Effector memory CD8-positive, alpha-beta T cell (primary cell): Measurements from ENCODE around the gene AIMP1.
A peak's percentile ranks its signal among the peaks of the same experiment; 100 is the strongest.

Experiments
- ATAC-seq: fragments of 150-1000 bp; cut with Tn5 transposase; replicated peaks from 2 replicates; pipeline ENCODE4 v1.10.0; 2021; ENCODE audit warnings: mild to moderate bottlenecking, moderate library complexity
- DNase-seq, 3 experiments: peaks; one replicate each; pipeline ENCODE4 v3.0.0; 2021
- H3K27ac Mint-ChIP-seq, 2 donors: one replicate each; pipeline ENCODE4 v1.8.0; 2022; ENCODE audit warnings: mild to moderate bottlenecking in 2 of 2, mixed read lengths in 2 of 2, moderate library complexity in 2 of 2
- H3K27me3 Mint-ChIP-seq, 2 donors: one replicate each; pipeline ENCODE4 v1.8.0; 2022; ENCODE audit warnings: mixed read lengths in 2 of 2
- H3K36me3 Mint-ChIP-seq: one replicate; pipeline ENCODE4 v1.8.0; 2022; ENCODE audit warnings: mild to moderate bottlenecking, moderate library complexity, mixed read lengths; ENCODE audit not compliant: insufficient read depth
- H3K4me1 Mint-ChIP-seq, 2 donors: one replicate each; pipeline ENCODE4 v1.8.0; 2022; ENCODE audit warnings: low read depth in 2 of 2, mixed read lengths in 2 of 2
- H3K4me3 Mint-ChIP-seq, 2 donors: one replicate each; pipeline ENCODE4 v1.8.0; 2022; ENCODE audit warnings: mild to moderate bottlenecking in 2 of 2, mixed read lengths in 2 of 2, moderate library complexity in 2 of 2
- H3K9me3 Mint-ChIP-seq, 2 donors: one replicate each; pipeline ENCODE4 v1.8.0; 2022; ENCODE audit warnings: mixed read lengths in 2 of 2
- total RNA-seq, 9 experiments: gene quantifications; one replicate each; lab custom pipeline; 2026; lab: John Stamatoyannopoulos, UW

The AIMP1 gene
- total RNA-seq = 74.3 to 137 (median 109) reads per million in 9 experiments

DNA sequence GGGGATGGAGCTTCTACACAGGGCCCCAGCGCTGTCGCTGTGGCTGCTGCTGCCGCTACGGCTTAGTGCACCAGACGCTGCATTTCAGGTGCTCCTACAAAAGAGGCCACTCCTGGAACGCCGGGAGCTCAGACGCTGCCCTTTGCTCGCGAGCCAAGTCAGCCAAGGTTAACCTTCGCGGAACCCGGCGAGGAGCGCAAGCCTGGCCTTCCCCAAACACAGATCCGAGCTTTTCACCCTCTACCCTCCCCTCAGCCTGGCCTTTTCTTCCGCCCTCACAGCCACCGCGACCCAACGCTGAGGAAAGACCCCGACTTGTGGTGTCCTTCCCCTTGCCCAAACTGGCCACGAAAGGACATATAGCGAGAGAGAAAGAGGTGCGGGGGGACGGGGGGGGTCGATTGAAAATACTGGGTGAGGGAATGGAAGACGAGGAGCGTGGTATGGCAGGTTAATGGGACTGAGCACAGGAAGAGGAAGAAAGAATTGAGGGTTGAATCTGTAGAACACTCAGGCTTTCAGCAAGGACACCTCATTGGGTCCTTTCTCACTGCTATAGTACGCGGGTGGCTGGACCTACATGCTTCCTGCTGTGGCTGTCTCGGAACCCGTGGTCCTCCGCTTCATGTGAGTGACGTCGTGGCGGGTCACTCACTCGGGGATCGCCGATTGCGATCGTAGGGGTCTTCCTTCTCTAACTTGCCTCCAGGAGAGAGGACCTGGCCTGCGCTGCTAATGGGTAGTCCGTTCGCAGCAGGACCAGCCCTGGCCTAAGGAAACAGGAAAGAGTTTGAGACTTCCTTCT is at the start of gene AIMP1, which contains the start of gene TBCK:
Gene AIMP1 (plus strand): TSS at position 583 of the 805 bp plus-strand sequence. CDS start 8,460 bp downstream, outside the sequence.
Gene TBCK (minus strand): TSS at position 242 of the 805 bp plus-strand sequence. CDS start 7,249 bp downstream, outside the sequence.
- no peak within 1 kb of the TSS for H3K4me3 Mint-ChIP-seq
- H3K9me3 Mint-ChIP-seq = no peaks in the 10 kb centered on the region
- ATAC-seq (peak; percentile 84), DNase-seq (peak; percentile 84 to 93 (median 89))
- peaks cover 14 to 17% of the 10 kb centered on the region in 2 donors for H3K4me1 Mint-ChIP-seq
- H3K27ac Mint-ChIP-seq = no peak within 1 kb of the TSS
- no peaks in the 10 kb centered on the region for H3K27me3 Mint-ChIP-seq
- H3K36me3 Mint-ChIP-seq = peaks cover 14% of the 10 kb centered on the region

DNA sequence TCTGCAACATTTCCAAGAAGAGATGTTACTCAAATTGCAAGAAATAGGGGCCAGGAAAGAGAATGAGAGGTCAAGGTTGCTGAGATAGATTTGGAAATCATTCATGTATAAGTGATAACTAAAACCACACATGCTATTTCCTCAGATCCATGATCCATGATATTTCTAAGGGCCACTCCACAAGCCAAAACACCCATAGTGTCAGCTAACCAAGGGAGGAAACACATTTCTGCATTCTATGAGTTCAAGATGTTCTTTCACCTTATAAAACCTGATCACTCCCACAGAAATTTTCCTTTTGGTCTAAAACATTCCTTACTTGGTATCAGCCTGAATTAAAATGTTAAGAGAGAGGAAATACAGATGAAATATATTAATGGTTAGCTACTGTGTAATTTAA is 47.6 kb upstream of the AIMP1 start:
- Mint-ChIP-seq H3K9me3 (no peaks in the 10 kb centered on the region), H3K4me1 (peaks cover 0 to 7% of the 10 kb centered on the region in 2 donors), H3K27ac (no peak overlapping the region), H3K36me3 (no peaks in the 10 kb centered on the region), H3K27me3 (no peaks in the 10 kb centered on the region), H3K4me3 (no peak overlapping the region)
- no peak for ATAC-seq
- DNase-seq = no peak

DNA sequence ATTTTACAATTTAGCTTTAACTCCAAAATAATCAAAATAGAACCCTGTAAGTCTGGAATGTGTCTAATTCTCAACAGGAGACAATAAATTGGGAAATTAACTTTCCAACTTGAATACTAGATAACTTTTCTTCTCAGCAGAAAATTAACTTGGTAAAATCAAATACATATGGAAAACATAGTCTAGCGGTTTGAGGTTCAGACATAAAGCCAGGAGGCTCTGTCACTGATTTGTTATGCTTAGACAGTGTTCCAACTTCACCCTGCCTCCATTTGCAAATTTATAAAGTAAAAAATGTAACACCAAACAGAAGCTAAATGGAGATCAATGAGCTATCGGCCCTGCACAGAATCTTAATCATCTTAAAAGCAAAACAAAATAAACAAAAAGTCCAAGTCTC is 46.6 kb upstream of the AIMP1 start:
- Mint-ChIP-seq H3K4me1 (peaks cover 4 to 11% of the 10 kb centered on the region in 2 donors), H3K36me3 (no peaks in the 10 kb centered on the region)
- no peak for ATAC-seq

DNA sequence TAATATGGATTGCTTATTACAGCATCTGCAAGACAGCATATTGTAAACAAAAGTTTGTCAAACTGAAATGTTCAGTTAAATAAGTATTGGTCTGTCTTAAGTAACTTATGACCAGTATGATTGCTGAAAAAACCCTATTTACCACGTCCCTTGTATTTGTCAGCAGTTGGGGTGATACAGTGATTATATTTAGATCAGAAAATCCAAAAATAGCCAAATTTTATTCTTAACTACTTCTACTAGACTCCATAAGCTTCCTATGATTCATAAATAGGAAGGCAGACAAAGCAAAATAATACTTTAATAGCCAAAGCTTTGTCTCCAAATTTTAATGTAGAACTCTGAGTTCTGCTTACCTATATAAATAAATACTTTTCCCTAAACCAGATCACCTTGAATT is 45.6 kb upstream of the AIMP1 start:
- Mint-ChIP-seq H3K9me3 (no peaks in the 10 kb centered on the region), H3K4me1 (peaks cover 4 to 11% of the 10 kb centered on the region in 2 donors), H3K27ac (no peak overlapping the region), H3K27me3 (no peaks in the 10 kb centered on the region), H3K36me3 (no peaks in the 10 kb centered on the region), H3K4me3 (no peak overlapping the region)
- DNase-seq = no peak
- ATAC-seq = no peak

More for the DNA sequence above, 46.6 kb upstream of the AIMP1 start:
- no peak overlapping the region for H3K4me3 Mint-ChIP-seq
- DNase-seq = no peak
- no peaks in the 10 kb centered on the region for H3K9me3 Mint-ChIP-seq
- no peaks in the 10 kb centered on the region for H3K27me3 Mint-ChIP-seq
- no peak overlapping the region for H3K27ac Mint-ChIP-seq

DNA sequence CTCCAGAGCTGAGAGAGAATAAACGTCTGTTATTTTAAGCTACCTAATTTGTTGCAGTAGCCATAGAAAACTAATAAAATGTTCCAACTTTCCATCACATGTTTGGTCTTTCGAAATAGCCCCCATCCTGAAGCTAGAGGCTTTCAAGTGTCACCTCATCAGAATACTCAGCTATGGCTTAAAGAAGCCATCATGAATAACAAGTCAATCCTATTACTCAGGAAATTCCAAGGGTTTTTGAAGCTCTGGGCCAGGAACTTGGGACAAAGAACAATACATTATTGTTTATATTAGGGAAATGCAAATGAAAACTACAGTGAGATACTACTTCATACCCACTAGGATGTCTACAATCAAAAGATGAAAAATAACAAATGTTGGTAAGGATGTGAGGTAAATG is 42.5 kb upstream of the AIMP1 start:
- H3K4me3 Mint-ChIP-seq = no peak overlapping the region
- H3K27ac Mint-ChIP-seq = no peak overlapping the region
- H3K27me3 Mint-ChIP-seq = no peaks in the 10 kb centered on the region

GRCh38 chr4:106277140-106277675 is 39.1 kb upstream of the AIMP1 start:
- ATAC-seq (no peak), DNase-seq (no peak)
- Mint-ChIP-seq H3K27me3 (no peaks in the 10 kb centered on the region), H3K4me3 (no peak overlapping the region), H3K4me1 (peaks cover 7 to 12% of the 10 kb centered on the region in 2 donors), H3K9me3 (peaks cover 0 to 1% of the 10 kb centered on the region in 2 donors), H3K36me3 (peaks cover 2% of the 10 kb centered on the region), H3K27ac (no peak overlapping the region)

More for the DNA sequence above, 42.5 kb upstream of the AIMP1 start:
- no peak for ATAC-seq
- no peaks in the 10 kb centered on the region for H3K36me3 Mint-ChIP-seq
- DNase-seq = no peak
- H3K9me3 Mint-ChIP-seq = no peaks in the 10 kb centered on the region
- peaks cover 4 to 8% of the 10 kb centered on the region in 2 donors for H3K4me1 Mint-ChIP-seq

DNA sequence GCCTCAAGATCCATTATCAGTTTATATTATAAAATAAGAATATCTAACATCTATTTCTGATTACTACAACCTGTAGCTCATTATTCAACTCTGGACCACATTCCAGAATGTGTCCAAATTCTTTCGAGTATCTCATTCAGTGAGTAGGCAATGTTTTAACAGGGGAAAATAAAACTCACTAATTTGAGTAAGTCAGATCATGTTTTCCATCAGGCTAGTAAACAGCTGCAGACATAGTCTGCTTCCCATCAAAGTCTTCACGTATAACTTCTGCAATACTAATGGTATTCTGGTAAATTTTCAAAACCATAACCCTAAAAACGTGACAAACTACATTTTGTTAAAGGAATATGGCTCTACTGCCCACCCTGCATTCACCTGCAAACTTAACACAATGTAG is 32.1 kb upstream of the AIMP1 start:
- H3K27me3 Mint-ChIP-seq = no peaks in the 10 kb centered on the region
- ATAC-seq = no peak

DNA sequence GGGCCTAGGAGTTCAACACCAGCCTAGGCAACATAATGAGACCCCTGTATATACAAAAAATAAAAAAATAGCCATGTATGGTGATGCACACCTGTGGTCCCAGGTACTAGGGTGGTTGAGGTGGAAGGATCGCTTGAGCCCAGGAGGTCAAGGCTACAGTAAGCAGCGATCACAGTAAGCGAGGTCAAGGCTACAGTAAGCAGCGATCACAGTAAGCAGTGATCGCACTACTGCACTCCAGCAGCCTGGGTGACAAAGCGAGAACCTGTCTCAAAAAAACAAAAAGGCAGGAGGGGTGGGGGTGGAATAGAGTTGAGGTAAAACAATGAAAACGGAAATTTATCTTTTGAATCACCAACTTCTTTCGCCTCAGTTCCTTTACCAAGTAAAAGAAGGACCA is 29.7 kb upstream of the AIMP1 start:
- Mint-ChIP-seq H3K9me3 (no peaks in the 10 kb centered on the region), H3K36me3 (peaks cover 16% of the 10 kb centered on the region), H3K27ac (peak overlapping the region in 1 of 2 donors; percentile 35), H3K27me3 (no peaks in the 10 kb centered on the region), H3K4me3 (no peak overlapping the region), H3K4me1 (peaks cover 0 to 7% of the 10 kb centered on the region in 2 donors)
- no peak for DNase-seq
- no peak for ATAC-seq

More for the DNA sequence above, 32.1 kb upstream of the AIMP1 start:
- H3K4me3 Mint-ChIP-seq = no peak overlapping the region
- DNase-seq = no peak
- peaks cover 3 to 11% of the 10 kb centered on the region in 2 donors for H3K4me1 Mint-ChIP-seq
- no peak overlapping the region for H3K27ac Mint-ChIP-seq
- H3K36me3 Mint-ChIP-seq = peaks cover 15% of the 10 kb centered on the region
- peaks cover 0 to 1% of the 10 kb centered on the region in 2 donors for H3K9me3 Mint-ChIP-seq

DNA sequence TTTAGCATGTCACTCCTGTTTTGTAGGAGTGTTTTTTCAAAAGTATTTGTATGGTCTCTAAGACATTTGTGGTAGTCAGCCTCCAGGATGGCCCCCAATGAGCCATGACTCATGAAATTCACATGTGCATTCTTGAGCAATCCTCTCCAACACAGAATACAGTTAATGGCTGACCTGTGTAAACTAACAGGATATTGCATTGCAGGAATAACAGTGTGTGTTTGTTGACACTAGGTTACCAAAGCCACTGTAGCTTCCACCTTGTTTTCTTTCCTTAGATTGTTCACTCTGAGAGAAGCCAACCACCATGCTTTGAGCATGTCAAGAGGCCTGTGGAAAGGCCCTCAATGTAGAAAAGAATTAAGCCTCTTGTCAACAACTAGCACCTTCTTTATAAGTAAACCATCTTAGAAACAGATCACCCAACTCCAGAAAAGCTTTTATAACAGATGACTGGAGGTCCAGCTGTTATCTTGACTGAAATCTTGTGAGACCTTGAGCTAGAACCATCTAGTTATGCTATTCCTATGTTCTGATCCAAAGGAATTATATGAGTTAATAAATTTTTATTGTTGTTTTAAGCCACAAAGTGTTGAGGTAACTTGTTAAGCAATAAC is 28.9 kb upstream of the AIMP1 start:
- Mint-ChIP-seq H3K9me3 (no peaks in the 10 kb centered on the region), H3K4me1 (peaks cover 0 to 7% of the 10 kb centered on the region in 2 donors), H3K27me3 (no peaks in the 10 kb centered on the region), H3K4me3 (no peak overlapping the region), H3K27ac (no peak overlapping the region), H3K36me3 (peaks cover 16% of the 10 kb centered on the region)
- DNase-seq = no peak
- ATAC-seq = no peak

DNA sequence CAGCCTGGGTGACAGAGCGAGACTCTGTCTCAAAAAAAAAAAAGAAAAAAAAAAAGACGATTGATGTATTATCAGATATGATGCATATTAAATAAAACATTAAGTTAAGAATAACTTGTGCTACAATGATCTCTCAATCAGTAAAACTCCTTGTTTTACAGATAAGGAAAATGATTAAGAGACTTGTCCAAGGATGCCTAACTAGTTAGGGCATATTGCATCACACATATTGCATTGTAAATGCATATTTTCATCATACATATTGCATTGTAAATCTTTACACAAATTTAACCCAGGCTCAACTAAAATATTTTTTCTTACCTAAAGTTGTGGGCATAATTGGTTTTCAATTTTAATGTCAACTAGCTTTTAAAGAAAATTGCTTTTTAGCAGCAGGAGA is 26.6 kb upstream of the AIMP1 start:
- Mint-ChIP-seq H3K4me3 (no peak overlapping the region), H3K36me3 (peaks cover 26% of the 10 kb centered on the region), H3K27me3 (no peaks in the 10 kb centered on the region), H3K9me3 (no peaks in the 10 kb centered on the region), H3K27ac (no peak overlapping the region), H3K4me1 (no peaks in the 10 kb centered on the region)
- DNase-seq = no peak
- ATAC-seq = no peak

GRCh38 chr4:106291678-106292077 is 24.7 kb upstream of the AIMP1 start:
- ATAC-seq (no peak), DNase-seq (no peak)
- peaks cover 0 to 5% of the 10 kb centered on the region in 2 donors for H3K4me1 Mint-ChIP-seq
- H3K27ac Mint-ChIP-seq = no peak overlapping the region
- no peaks in the 10 kb centered on the region for H3K27me3 Mint-ChIP-seq
- peaks cover 27% of the 10 kb centered on the region for H3K36me3 Mint-ChIP-seq
- H3K4me3 Mint-ChIP-seq = no peak overlapping the region
- H3K9me3 Mint-ChIP-seq = no peaks in the 10 kb centered on the region

- Mint-ChIP-seq H3K4me1 (peaks cover 0 to 13% of the 10 kb centered on the region in 2 donors), H3K27ac (no peak overlapping the region), H3K9me3 (no peaks in the 10 kb centered on the region), H3K4me3 (no peak overlapping the region), H3K36me3 (peaks cover 27% of the 10 kb centered on the region), H3K27me3 (no peaks in the 10 kb centered on the region)
- DNase-seq (no peak), ATAC-seq (no peak)
These were observed 22.3 kb upstream of the AIMP1 start for GRCh38 chr4:106294062-106294461.

DNA sequence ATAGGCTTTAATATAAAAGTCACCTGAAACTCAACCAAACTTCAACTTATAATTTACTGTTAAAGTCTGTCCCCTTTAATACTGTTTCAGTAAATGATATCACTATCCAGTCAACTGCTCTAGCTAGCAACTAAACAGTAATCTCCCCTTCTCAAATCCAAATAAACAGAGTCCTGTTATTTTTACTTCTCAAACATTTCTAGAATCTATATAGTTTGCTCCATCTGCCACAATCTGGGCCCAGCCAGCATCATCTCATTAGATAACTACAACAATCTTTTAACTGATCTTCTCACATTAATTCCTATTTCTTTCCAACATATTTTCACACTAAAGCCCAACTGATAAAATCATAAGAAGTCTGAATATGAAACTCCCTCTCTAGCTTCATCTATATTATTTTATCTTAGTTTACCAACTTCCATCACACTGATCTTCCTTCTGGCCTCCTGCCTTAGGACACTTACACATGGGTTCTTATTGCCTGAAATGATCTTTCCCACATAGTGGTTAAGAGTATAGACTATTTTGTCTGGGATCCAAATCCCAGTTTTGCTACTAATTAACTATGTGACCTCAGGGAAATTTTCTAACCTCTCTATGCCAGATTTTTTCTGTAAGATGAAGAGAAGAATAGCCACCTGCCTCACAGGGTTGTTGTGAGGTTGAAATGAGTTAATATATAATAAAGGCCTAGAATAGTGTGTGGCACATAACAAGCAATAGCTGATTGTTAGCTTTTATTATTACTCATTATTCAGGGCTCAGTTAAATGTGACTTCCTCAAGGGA is 18.9 kb upstream of the AIMP1 start:
- no peaks in the 10 kb centered on the region for H3K9me3 Mint-ChIP-seq
- DNase-seq (no peak), ATAC-seq (no peak)
- H3K4me1 Mint-ChIP-seq = peaks cover 7 to 24% of the 10 kb centered on the region in 2 donors
- H3K27me3 Mint-ChIP-seq = no peaks in the 10 kb centered on the region
- no peak overlapping the region for H3K4me3 Mint-ChIP-seq
- H3K27ac Mint-ChIP-seq = peak overlapping the region in 1 of 2 donors; percentile 25
- H3K36me3 Mint-ChIP-seq = peaks cover 32% of the 10 kb centered on the region
